Tibial artery (tissue), 4 donors: ENCODE results near the gene SPCS2.
"Not testable (repeated sequence)": the region's sequence is repeated elsewhere in the genome, so short reads cannot be mapped to it uniquely, and the experiment has no call there.

Experiments used
- DNase-seq, 2 donors: peaks; one replicate each; pipeline ENCODE4 v3.0.0-alpha.2; 2019
- H3K27ac ChIP-seq, 2 donors: fragments of 200-600 bp; sonication (generic) in 1 of 2; 1 replicate in 1 of 2; 2 replicates in 1 of 2; pipeline ENCODE4 v1.5.1; 2018 to 2019; ENCODE audit warnings: mild to moderate bottlenecking in 1 of 2
- H3K27me3 ChIP-seq, 2 donors: fragments of 200-600 bp; sonication (generic) in 1 of 2; one replicate each; pipeline versions ENCODE4 v1.5.1 to v1.6.0; 2016 to 2019
- H3K36me3 ChIP-seq, 3 donors: fragments of 200-600 bp; sonication (generic) in 2 of 3; one replicate each; pipeline ENCODE4 v1.5.1; 2016 to 2019; ENCODE audit warnings: mild to moderate bottlenecking in 2 of 3
- H3K4me1 ChIP-seq, 4 donors: fragments of 200-600 bp; sonication (generic) in 2 of 4; 1 replicate in 3 of 4; 2 replicates in 1 of 4; pipeline ENCODE4 v1.5.1; 2016 to 2019
- H3K4me3 ChIP-seq, 2 donors: fragments of 200-600 bp; sonication (generic) in 1 of 2; 1 replicate in 1 of 2; 2 replicates in 1 of 2; pipeline ENCODE4 v1.5.1; 2018 to 2019; ENCODE audit warnings: mild to moderate bottlenecking in 2 of 2
- H3K9me3 ChIP-seq, 3 donors: fragments of 200-600 bp; sonication (generic) in 1 of 3; one replicate each; pipeline ENCODE4 v1.5.1; 2016 to 2019
- CTCF ChIP-seq, 2 experiments: fragments of 200-600 bp in 1 of 2; fragments of 450-650 bp in 1 of 2; IDR thresholded peaks; one replicate each; pipeline ENCODE4 v1.5.1; 2017 to 2019; ENCODE audit warnings: antibody characterized with exemption in 2 of 2, mild to moderate bottlenecking in 1 of 2, moderate library complexity in 1 of 2
- intact Hi-C: fragments of 100-400 bp; cut with DNase I; formaldehyde crosslinking; loops from one replicate; pipeline ENCODE4 v1.15.0; 2023; ENCODE audit warnings: low total_unique reads

SPCS2 gene

GRCh38 chr11:75014129-75014528, 65.1 kb downstream of the SPCS2 start:
- Histone ChIP-seq H3K27me3 (no peaks in the 10 kb centered on the region), H3K9me3 (peaks cover 0 to 2% (median 0%) of the 10 kb centered on the region in 3 donors), H3K36me3 (peaks cover 0 to 22% (median 0%) of the 10 kb centered on the region in 3 donors), H3K27ac (no peak overlapping the region), H3K4me3 (no peak overlapping the region), H3K4me1 (no peaks in the 10 kb centered on the region)
- TF ChIP-seq CTCF (IDR thresholded peaks at IDR 0.05): no peak
- intact Hi-C loops: no loop called here
- no peak for DNase-seq

GRCh38 chr11:75019200-75019599, 70.1 kb downstream of the SPCS2 start:
- DNase-seq, H3K9me3 ChIP-seq, H3K27ac ChIP-seq, H3K27me3 ChIP-seq, H3K4me1 ChIP-seq, intact Hi-C loops, H3K4me3 ChIP-seq, H3K36me3 ChIP-seq: not testable (repeated sequence)

GRCh38 chr11:75020328-75020727, 71.3 kb downstream of the SPCS2 start:
- not testable (repeated sequence) for H3K4me1 ChIP-seq, H3K27ac ChIP-seq, H3K9me3 ChIP-seq, H3K4me3 ChIP-seq, DNase-seq, H3K36me3 ChIP-seq, H3K27me3 ChIP-seq
- intact Hi-C loops: loop anchor here (2.0 kb wide), 1 partner anchor 222 kb away; no protein-coding TSS in a partner anchor

GRCh38 chr11:75022296-75022695, 73.2 kb downstream of the SPCS2 start:
- TF ChIP-seq CTCF (IDR thresholded peaks at IDR 0.05): no peak
- no peaks in the 10 kb centered on the region for H3K36me3 ChIP-seq
- DNase-seq: no peak
- no peaks in the 10 kb centered on the region for H3K27me3 ChIP-seq
- H3K9me3 ChIP-seq: peaks cover 0 to 4% (median 0%) of the 10 kb centered on the region in 3 donors
- no peak overlapping the region for H3K4me3 ChIP-seq
- H3K4me1 ChIP-seq: no peaks in the 10 kb centered on the region
- no peak overlapping the region for H3K27ac ChIP-seq
- intact Hi-C loops: no loop called here

GRCh38 chr11:75022759-75023396, 73.8 kb downstream of the SPCS2 start:
- no peak overlapping the region for H3K4me3 ChIP-seq
- peak; percentile 74 to 93 for TF ChIP-seq CTCF (IDR thresholded peaks at IDR 0.05)
- intact Hi-C loops: no loop called here
- H3K4me1 ChIP-seq: no peaks in the 10 kb centered on the region
- no peaks in the 10 kb centered on the region for H3K27me3 ChIP-seq
- no peaks in the 10 kb centered on the region for H3K36me3 ChIP-seq
- DNase-seq: peak; percentile 72 to 80
- H3K27ac ChIP-seq: no peak overlapping the region
- peaks cover 0 to 4% (median 0%) of the 10 kb centered on the region in 3 donors for H3K9me3 ChIP-seq

- Histone ChIP-seq H3K27me3 (no peaks in the 10 kb centered on the region), H3K4me3 (no peak overlapping the region), H3K9me3 (peaks cover 0 to 4% (median 0%) of the 10 kb centered on the region in 3 donors), H3K27ac (no peak overlapping the region), H3K4me1 (no peaks in the 10 kb centered on the region), H3K36me3 (no peaks in the 10 kb centered on the region)
- intact Hi-C loops: no loop called here
- TF ChIP-seq CTCF (IDR thresholded peaks at IDR 0.05): no peak
- no peak for DNase-seq
Observed at GRCh38 chr11:75023446-75024067, 74.5 kb downstream of the SPCS2 start.
